ENCODE measurements around the gene AGBL4.

GRCh38 chr1:48675251-48675650 is 1348.5 kb downstream of the AGBL4 start:
- TF ChIP-seq CTCF (IDR thresholded peaks at IDR 0.05), result no peak
- no peak for TF ChIP-seq POLR2A (IDR thresholded peaks at IDR 0.05)
